SK-N-SH treated with all-trans-retinoic acid at 6 μM for 48 hours (cell line): ENCODE measurements around the gene C17orf100.

Experiments used
- ATAC-seq: fragments of 200-7000 bp; cut with Tn5 transposase; 3 replicates; pipeline ENCODE4 v1.9.1; 2020; ENCODE audit warnings: mild to moderate bottlenecking, moderate library complexity
- ARNTL ChIP-seq: fragments of 450-650 bp; formaldehyde crosslinking; IDR thresholded peaks from 2 replicates; pipeline ENCODE4 v1.5.0; 2020; ENCODE audit warnings: low read depth, mild to moderate bottlenecking, moderate library complexity, borderline replicate concordance
- BACH2 ChIP-seq: fragments of 250-450 bp; sonication (Bioruptor Pico); IDR thresholded peaks from 2 replicates; pipeline ENCODE4 v1.9.0; 2021; ENCODE audit warnings: mild to moderate bottlenecking, borderline replicate concordance
- CREB5 ChIP-seq: fragments of 250-450 bp; sonication (Bioruptor Pico); IDR thresholded peaks from 2 replicates; pipeline ENCODE4 v1.5.1; 2020; ENCODE audit warnings: low read depth, mild to moderate bottlenecking, moderate library complexity
- CSDC2 ChIP-seq: fragments of 250-450 bp; sonication (Bioruptor Pico); IDR thresholded peaks from 2 replicates; pipeline ENCODE4 v1.5.0; 2020; ENCODE audit warnings: mild to moderate bottlenecking, moderate library complexity
- ISL1 ChIP-seq: fragments of 250-450 bp; sonication (Bioruptor Pico); IDR thresholded peaks from 2 replicates; pipeline ENCODE4 v2.1.2; 2022; ENCODE audit warnings: mild to moderate bottlenecking, moderate library complexity
- OSR1 ChIP-seq: fragments of 250-450 bp; sonication (Bioruptor Pico); IDR thresholded peaks from 2 replicates; pipeline ENCODE4 v1.8.0; 2022; ENCODE audit warnings: moderate library complexity, mild to moderate bottlenecking, inconsistent platforms
- POU6F1 ChIP-seq: fragments of 250-450 bp; sonication (Bioruptor Pico); IDR thresholded peaks from 2 replicates; pipeline ENCODE4 v1.8.0; 2021; ENCODE audit warnings: low read depth, mild to moderate bottlenecking, moderate library complexity, borderline replicate concordance
- PPARA ChIP-seq: fragments of 250-450 bp; sonication (Bioruptor Pico); IDR thresholded peaks from 2 replicates; pipeline ENCODE4 v1.5.0; 2020; ENCODE audit warnings: mild to moderate bottlenecking, borderline replicate concordance
- RARB ChIP-seq: fragments of 250-450 bp; sonication (Bioruptor Pico); IDR thresholded peaks from 2 replicates; pipeline ENCODE4 v1.8.0; 2021; ENCODE audit warnings: mild to moderate bottlenecking, moderate library complexity
- SNAI2 ChIP-seq: fragments of 250-450 bp; sonication (Bioruptor Pico); IDR thresholded peaks from 2 replicates; pipeline ENCODE4 v1.5.0; 2020; ENCODE audit warnings: mild to moderate bottlenecking, moderate library complexity
- TCF4 ChIP-seq: fragments of 250-450 bp; sonication (Bioruptor Pico); IDR thresholded peaks from 2 replicates; pipeline ENCODE4 v1.8.0; 2021; ENCODE audit warnings: mild to moderate bottlenecking, moderate library complexity, borderline replicate concordance
- TOX ChIP-seq: fragments of 250-450 bp; sonication (Bioruptor Pico); IDR thresholded peaks from 2 replicates; pipeline ENCODE4 v1.8.0; 2021; ENCODE audit warnings: mild to moderate bottlenecking, moderate library complexity, borderline replicate concordance
- ZC3H10 ChIP-seq: fragments of 250-450 bp; sonication (Bioruptor Pico); IDR thresholded peaks from 2 replicates; pipeline ENCODE4 v1.5.1; 2021; ENCODE audit warnings: mild to moderate bottlenecking, moderate library complexity
- ZFP3 ChIP-seq: fragments of 250-450 bp; sonication (Bioruptor Pico); IDR thresholded peaks from 2 replicates; pipeline ENCODE4 v1.5.0; 2020; ENCODE audit warnings: mild to moderate bottlenecking, moderate library complexity
- ZNF565 ChIP-seq: fragments of 450-650 bp; formaldehyde crosslinking; conservative IDR thresholded peaks from 2 replicates; pipeline ENCODE4 v1.5.0; 2020; ENCODE audit warnings: low read depth, mild to moderate bottlenecking, moderate library complexity
- ZNF70 ChIP-seq: fragments of 450-650 bp; formaldehyde crosslinking; IDR thresholded peaks from 2 replicates; pipeline ENCODE4 v1.5.0; 2020; ENCODE audit warnings: mild to moderate bottlenecking, moderate library complexity
- ZNF8 ChIP-seq: fragments of 450-650 bp; formaldehyde crosslinking; IDR thresholded peaks from 2 replicates; pipeline ENCODE4 v1.5.0; 2020; ENCODE audit warnings: mild to moderate bottlenecking, moderate library complexity
- TF ChIP-seq, protein P1 (sequence below): fragments of 250-450 bp; sonication (Bioruptor Pico); IDR thresholded peaks from 2 replicates; pipeline ENCODE4 v1.8.0; 2020; ENCODE audit warnings: mild to moderate bottlenecking, moderate library complexity, borderline replicate concordance
- TF ChIP-seq, protein P2 (sequence below): fragments of 250-450 bp; sonication (Bioruptor Pico); IDR thresholded peaks from 2 replicates; pipeline ENCODE4 v1.5.0; 2020; ENCODE audit warnings: mild to moderate bottlenecking, moderate library complexity
- TF ChIP-seq, protein P3 (sequence below): fragments of 250-450 bp; sonication (Bioruptor Pico); IDR thresholded peaks from 2 replicates; pipeline ENCODE4 v1.5.1; 2021; ENCODE audit warnings: mild to moderate bottlenecking, moderate library complexity

C17orf100 gene

GRCh38 chr17:6667516-6667915, 16.0 kb downstream of the C17orf100 start:
- no peak for ATAC-seq
- TF ChIP-seq CSDC2 (CRISPR knock-in tag) (no peak), ZC3H10 (CRISPR knock-in tag) (no peak), TCF4 (CRISPR knock-in tag) (no peak), ISL1 (CRISPR knock-in tag) (no peak), TOX (CRISPR knock-in tag) (no peak), ZNF8 (CRISPR knock-in tag) (no peak), OSR1 (no peak), SNAI2 (CRISPR knock-in tag) (no peak), POU6F1 (CRISPR knock-in tag) (no peak), RARB (CRISPR knock-in tag) (no peak), PPARA (CRISPR knock-in tag) (no peak), ZFP3 (CRISPR knock-in tag) (no peak), CREB5 (CRISPR knock-in tag) (no peak), ARNTL (CRISPR knock-in tag) (no peak)
- TF ChIP-seq, protein P1, sequence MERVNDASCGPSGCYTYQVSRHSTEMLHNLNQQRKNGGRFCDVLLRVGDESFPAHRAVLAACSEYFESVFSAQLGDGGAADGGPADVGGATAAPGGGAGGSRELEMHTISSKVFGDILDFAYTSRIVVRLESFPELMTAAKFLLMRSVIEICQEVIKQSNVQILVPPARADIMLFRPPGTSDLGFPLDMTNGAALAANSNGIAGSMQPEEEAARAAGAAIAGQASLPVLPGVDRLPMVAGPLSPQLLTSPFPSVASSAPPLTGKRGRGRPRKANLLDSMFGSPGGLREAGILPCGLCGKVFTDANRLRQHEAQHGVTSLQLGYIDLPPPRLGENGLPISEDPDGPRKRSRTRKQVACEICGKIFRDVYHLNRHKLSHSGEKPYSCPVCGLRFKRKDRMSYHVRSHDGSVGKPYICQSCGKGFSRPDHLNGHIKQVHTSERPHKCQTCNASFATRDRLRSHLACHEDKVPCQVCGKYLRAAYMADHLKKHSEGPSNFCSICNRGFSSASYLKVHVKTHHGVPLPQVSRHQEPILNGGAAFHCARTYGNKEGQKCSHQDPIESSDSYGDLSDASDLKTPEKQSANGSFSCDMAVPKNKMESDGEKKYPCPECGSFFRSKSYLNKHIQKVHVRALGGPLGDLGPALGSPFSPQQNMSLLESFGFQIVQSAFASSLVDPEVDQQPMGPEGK (CRISPR knock-in tag), result no peak
- TF ChIP-seq, protein P2, sequence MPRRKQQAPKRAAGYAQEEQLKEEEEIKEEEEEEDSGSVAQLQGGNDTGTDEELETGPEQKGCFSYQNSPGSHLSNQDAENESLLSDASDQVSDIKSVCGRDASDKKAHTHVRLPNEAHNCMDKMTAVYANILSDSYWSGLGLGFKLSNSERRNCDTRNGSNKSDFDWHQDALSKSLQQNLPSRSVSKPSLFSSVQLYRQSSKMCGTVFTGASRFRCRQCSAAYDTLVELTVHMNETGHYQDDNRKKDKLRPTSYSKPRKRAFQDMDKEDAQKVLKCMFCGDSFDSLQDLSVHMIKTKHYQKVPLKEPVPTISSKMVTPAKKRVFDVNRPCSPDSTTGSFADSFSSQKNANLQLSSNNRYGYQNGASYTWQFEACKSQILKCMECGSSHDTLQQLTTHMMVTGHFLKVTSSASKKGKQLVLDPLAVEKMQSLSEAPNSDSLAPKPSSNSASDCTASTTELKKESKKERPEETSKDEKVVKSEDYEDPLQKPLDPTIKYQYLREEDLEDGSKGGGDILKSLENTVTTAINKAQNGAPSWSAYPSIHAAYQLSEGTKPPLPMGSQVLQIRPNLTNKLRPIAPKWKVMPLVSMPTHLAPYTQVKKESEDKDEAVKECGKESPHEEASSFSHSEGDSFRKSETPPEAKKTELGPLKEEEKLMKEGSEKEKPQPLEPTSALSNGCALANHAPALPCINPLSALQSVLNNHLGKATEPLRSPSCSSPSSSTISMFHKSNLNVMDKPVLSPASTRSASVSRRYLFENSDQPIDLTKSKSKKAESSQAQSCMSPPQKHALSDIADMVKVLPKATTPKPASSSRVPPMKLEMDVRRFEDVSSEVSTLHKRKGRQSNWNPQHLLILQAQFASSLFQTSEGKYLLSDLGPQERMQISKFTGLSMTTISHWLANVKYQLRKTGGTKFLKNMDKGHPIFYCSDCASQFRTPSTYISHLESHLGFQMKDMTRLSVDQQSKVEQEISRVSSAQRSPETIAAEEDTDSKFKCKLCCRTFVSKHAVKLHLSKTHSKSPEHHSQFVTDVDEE (CRISPR knock-in tag), result no peak

DNA sequence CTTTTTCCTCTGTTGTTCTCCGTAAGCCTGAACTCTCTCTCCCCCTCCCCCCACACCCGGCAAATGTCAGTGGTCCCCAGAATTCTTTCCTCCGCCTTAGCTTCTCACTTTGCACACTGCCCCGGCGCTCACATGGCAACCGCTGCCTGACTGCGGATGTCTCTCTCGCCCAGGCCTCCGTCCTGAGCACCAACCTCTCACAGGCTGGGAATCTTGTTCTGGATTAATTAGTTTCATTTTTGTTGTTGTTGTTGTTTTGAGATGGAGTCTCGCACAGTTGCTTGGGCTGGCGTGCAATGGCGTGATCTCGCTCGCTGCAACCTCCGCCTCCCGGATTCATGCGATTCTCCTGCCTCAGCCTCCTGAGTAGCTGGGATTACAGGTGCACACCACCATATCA, 16.7 kb downstream of the C17orf100 start:
- ATAC-seq, result no peak
- TF ChIP-seq TCF4 (CRISPR knock-in tag) (no peak), OSR1 (no peak), ZNF70 (CRISPR knock-in tag) (no peak), ARNTL (CRISPR knock-in tag) (no peak), PPARA (CRISPR knock-in tag) (no peak), ZNF565 (no peak)

GRCh38 chr17:6668727-6669425, 17.3 kb downstream of the C17orf100 start:
- no peak for ATAC-seq
- TF ChIP-seq BACH2 (no peak), TOX (CRISPR knock-in tag) (no peak), POU6F1 (CRISPR knock-in tag) (no peak)
- TF ChIP-seq, protein P2 (CRISPR knock-in tag), result no peak
- TF ChIP-seq, protein P3, sequence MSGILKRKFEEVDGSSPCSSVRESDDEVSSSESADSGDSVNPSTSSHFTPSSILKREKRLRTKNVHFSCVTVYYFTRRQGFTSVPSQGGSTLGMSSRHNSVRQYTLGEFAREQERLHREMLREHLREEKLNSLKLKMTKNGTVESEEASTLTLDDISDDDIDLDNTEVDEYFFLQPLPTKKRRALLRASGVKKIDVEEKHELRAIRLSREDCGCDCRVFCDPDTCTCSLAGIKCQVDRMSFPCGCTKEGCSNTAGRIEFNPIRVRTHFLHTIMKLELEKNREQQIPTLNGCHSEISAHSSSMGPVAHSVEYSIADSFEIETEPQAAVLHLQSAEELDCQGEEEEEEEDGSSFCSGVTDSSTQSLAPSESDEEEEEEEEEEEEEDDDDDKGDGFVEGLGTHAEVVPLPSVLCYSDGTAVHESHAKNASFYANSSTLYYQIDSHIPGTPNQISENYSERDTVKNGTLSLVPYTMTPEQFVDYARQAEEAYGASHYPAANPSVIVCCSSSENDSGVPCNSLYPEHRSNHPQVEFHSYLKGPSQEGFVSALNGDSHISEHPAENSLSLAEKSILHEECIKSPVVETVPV (CRISPR knock-in tag), result no peak
- TF ChIP-seq, protein P1 (CRISPR knock-in tag), result no peak
